ENCODE measurements around the gene PRKAR1B.

PRKAR1B gene

DNA sequence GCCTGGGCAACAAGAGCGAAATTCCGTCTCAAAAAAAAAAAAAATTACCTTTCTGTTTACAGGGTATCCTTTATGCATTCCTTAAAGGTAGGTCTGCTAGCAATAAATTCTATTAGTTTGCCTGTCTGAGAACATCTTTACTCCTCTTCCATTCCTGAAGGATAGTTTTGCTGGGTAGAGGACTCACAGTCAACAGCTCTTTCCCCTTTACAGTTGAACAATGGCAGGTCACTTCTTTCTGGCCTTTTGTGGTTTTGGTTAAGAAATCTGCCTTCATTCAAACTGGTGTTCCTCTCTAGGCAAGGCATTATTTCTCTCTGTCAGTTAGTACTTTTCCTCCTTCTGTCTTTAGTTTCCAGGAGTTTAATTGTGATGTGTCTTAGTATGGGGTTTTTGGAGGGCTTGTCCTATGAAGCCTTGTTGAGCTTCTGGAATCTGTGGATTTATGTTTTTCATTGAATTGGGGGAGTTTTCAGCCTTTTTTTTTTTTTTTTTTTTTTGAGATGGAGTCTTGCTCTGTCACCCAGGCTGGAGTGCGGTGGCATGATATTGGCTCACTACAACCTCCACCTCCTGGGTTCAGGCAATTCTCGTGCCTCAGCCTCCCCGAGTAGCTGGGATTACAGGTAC lies 5.3 kb downstream of the PRKAR1B start:
- no peak for DNase-seq

DNA sequence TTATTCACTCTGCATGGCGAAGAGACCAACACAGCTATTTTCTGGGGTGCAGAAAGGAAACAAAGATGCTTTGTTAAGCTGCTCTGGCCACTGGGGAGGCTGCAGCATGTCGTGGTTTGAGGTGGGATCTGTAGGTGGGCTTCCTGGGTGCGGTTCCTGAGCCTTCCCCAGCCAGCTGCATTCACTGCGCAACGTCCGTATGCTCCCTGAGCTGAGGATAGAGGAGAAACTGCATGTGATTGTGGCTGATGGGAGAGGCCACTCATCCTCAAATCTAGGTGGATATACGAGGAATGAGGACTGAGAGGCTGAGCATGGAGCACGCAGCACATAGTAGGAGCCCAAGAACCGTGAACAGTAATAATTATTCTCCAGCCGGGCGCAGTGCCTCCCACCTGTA lies 10.4 kb downstream of the PRKAR1B start:
- no peak for DNase-seq

- no peak for DNase-seq
Measured at GRCh38 chr7:716222-716621, 10.9 kb downstream of the PRKAR1B start.

DNA sequence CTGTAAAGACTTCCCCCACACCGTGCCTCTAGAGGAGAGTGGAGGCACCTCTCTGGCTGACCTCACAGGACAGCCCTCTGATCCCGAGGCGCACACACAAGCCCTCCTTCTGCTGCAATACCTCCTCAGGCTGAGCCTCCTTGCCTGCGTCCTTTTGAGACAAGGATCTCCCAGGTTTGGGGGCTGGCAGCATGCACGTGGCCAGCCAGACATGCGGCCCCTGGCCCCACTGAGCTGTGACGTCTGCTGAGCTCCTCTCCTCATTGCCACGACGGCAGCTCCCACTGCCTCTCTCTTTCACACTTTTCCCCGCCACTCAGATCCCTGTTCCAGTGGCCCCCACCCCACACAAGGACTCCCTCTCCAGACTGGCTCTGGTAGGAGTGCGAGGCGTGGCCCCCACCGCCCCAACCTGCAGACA lies 12.8 kb downstream of the PRKAR1B start:
- DNase-seq = no peak

DNA sequence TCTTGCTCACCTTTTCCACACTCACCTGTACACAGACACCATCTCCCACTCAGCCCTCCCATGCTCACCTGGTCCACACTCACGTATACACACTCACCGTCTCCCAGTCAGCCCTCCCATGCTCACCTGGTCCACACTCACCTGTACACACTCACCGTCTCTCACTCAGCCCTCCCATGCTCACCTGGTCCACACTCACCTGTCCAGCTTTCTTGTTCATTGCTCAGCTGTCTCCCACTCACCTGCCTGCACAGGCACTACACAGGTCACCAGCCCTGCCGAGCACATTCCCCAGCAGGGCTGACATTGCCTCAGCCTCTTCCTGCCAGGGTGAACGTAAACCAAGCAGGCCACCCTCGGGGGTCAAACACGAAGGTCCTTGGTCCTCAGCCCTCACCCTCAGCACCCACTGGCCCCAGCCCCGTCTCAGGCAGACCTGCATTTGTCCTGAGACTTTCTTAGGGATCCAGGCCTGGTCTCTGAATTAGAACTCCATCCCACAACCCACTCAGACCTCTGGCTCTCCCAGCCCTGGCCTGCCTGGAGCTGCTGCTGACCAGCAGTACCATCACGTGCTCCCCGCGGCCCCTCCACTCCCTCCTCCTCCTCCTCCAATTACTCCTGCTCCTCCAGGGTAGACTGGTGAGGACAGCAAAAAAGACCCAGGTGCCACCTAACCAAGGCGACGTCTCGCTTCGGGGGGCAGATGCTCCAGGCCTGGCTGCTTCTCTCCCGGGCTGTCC lies 13.4 kb downstream of the PRKAR1B start:
- DNase-seq = no peak

DNA sequence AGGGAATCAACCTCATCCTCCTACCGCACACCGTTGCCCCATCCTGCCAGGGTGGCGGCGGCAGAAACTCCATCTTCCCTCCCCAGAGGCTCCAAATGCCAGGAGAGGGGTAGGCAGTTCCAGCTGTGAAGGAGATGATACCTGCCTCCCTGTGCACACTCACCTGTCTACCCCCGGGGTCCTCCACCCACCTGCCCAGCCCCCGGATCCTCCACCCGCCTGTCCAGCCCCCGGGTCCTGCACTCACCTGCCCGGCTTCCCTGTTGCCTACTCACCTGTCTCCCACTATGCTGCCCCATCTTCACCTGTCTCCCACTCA lies 14.0 kb downstream of the PRKAR1B start:
- no peak for DNase-seq

DNA sequence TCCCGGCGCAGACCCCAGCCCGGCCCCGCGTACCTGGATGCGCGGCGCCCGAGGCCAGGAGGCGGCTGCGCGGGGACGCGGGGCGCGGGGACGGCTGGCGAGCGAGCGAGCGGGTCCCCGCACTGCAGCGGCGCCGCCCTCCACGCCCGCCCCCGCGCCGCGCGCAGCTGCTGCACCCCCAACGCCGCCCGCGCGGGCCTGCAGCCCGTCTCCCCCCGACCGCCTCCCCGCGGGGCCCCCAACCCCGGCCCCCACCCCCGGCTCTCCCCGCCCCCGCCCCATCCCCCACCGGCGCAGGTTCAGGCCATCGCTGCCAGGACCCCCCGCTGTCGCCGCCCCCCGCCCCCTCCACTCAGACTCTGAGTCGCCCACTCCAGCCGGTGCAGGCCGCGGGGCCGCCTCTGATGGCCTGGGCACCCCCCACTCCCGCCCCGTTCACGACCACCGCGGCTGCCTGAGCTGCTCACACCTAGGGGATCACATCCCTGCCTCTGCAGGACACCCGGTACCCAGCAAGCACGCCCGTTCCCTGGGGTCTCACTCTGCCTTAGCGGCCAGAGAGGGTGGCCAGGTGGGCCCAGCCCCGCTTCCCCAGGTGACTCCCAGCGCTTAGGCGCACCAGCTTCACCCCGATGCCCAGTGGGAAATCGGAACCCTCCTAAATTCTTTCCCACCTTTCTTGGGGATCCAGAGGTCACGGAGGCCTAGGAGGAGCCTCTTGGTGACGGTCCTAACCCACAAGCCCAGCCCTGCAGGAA lies 14.5 kb downstream of the PRKAR1B start:
- peak in 1 of 2 donors; percentile 32 for DNase-seq

- DNase-seq = no peak
Measured at GRCh38 chr7:711922-712380, 15.1 kb downstream of the PRKAR1B start.

GRCh38 chr7:711093-711921 lies 15.8 kb downstream of the PRKAR1B start:
- no peak for DNase-seq

DNA sequence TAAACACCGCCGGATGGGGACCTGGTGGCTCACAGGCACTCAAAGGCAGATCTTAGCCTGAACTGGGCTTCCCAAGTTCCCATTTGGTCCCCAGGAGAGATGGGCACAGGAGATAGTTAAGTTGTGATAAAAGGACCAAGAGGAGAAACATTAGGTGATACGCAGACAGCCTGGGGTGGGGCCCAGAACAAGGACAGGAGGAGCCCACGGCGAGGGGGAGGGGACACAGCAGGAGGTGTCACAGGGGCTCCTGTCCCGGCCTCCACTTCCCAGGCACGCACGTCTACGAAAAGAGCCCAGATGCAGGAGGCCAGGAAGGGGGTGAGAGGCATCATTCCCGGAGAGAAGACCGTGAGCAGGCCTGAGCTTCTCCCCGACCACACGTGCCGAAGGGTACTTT lies 16.9 kb downstream of the PRKAR1B start:
- no peak for DNase-seq

- no peak for DNase-seq
Measured at GRCh38 chr7:707296-708000, 19.6 kb downstream of the PRKAR1B start.

GRCh38 chr7:706721-707120 lies 20.4 kb downstream of the PRKAR1B start:
- DNase-seq = no peak

GRCh38 chr7:703049-703448 lies 24.0 kb downstream of the PRKAR1B start:
- DNase-seq = no peak

DNA sequence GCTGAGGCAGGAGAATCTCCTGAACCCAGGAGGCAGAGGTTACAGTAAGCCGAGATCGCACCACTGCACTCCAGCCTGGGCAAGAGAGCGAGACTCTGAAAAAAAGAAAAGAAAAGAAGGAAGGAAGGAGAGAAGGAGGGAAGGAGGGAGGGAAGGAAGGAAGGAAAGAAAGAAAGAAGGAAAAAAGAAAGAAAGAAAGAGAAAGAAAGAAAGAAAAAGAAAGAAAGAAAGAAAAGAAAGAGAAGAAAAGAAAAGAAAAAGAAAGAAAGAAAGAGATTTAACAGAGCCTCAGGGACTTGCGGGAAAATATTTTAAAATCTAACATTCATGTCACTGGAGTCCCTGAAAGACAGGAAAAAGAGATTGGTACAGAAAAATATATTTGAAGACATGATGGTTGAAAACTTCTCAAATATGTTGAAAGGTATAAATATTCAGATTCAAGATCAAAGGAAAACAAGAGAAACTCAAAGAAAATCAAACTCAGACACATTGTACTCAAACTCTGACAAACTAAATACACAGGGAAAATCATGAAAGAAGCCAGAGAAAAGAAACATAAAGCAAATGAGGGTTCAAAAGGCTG lies 25.9 kb downstream of the PRKAR1B start:
- no peak for DNase-seq

DNA sequence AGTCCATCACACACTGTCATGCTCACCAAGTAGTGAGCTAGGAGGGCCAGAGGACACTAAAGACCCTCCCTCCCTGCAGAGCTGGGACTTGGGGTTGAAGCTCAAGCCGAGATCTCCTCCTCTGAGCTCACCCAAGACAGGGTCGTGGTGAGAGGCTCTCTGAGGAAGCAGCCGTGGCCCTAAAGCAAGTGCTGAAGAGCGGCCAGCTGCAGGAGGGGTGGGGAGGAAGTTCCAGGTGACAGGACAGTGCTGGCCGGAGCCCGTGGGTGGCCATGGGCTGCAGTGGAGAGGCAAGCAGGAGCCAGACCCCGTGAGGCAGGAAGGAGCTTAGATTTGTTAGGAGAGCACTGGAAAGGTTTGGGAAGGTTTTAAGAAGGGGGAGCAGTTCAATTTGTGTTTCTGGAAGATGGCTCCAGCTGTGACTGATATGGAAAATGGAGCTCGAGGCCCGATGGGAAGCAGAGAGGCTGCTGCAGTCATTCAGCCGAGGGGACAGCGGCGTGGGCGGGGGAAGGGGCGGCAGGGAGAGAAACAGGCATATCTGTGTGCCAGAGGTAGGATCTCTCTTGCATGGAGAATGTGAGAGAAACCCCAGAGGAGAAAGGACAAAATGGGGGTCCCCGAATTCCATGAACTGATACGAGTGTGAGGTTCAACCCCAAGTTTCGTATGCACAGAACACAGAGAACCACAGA lies 27.5 kb downstream of the PRKAR1B start:
- DNase-seq = no peak

GRCh38 chr7:698515-699475 lies 28.3 kb downstream of the PRKAR1B start:
- no peak for DNase-seq

DNA sequence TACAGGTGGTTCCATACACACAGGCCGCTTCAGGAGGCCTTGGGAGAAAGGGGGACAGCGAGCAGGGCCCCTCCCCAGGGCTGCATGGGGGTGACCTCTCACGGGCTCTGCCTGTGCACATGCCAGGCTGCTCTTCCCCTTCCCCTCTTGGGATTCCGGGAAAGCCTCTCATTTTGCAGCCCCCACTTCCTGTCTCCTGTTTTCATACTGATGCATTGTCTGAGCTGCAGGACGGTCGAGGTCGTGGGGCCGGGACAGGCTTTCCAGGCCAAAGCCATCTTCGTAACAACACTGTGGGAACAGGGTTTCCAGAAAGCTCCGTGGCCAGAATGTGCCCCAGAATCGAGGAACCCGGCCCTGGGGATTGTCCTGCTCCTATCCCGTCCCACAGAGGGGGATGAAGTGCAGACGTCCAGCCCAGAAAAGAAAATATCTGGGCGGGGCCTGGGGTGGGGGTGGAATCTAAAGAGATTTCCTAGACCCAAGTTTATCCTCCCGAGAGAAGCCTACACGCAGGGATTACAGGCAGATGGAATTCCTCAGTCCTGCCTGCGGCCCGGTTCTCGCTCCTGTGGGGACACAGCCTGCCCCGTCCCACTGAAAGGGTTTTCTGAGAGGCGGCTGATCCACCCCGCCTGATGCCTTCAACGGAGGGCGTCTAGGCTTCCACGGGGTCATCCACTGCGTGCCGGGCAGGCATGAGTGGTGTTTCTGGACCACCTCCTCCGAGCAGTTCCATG lies 30.1 kb downstream of the PRKAR1B start:
- no peak for DNase-seq

- DNase-seq = no peak
Measured at GRCh38 chr7:696426-696811, 30.7 kb downstream of the PRKAR1B start.

DNA sequence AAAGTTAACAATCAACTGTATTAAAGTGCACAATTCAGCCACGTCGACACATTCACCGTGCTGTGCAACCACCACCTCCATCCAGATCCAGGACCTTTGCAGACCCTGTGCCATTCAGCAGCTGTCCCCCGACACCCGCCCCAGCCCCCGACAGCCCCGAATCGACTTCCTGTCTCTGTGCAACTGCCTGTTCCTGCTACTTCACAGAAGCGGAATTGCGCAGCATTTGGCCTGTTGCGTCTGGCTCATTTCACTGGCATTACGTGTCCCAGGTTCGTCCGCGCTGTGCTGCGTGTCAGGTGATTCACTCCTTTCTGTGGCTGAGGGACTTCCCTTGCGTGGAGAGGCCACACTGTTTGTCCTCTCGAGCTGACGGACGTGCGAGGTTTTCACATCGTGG lies 33.8 kb downstream of the PRKAR1B start:
- DNase-seq = no peak

Measured in stimulated activated CD4-positive, alpha-beta T cell treated with anti-CD3 and anti-CD28 coated beads, Interleukin-2, amount 100 ng/mL, for 24 hours (primary cell).